PC-3 (cell line): ENCODE data around the gene DNM3. TPM values are rescaled to one million over a fixed set of nuclear protein-coding genes. Genes with fewer than 3 reads are reported as not detected.

Experiments used
- ATAC-seq: fragments of 200-7000 bp; cut with Tn5 transposase; 2 replicates; pipeline ENCODE4 v1.9.1; 2020; ENCODE audit warnings: mild to moderate bottlenecking, moderate library complexity
- BruUV-seq: library from RNA; stranded (reverse); fragments of 400-500 nt; replicated peaks from 2 replicates; lab custom pipeline; 2021; lab: Mats Ljungman, UMichigan
- CTCF ChIA-PET: fragments of 300-600 bp; sonication (Branson Sonifier 250); formaldehyde crosslinking; loops from one replicate; lab custom pipeline; 2022; ENCODE audit warnings: antibody characterized with exemption; lab: Charles Lee
- POLR2A ChIA-PET: fragments of 300-600 bp; sonication (Branson Sonifier 250); formaldehyde crosslinking; loops from one replicate; lab custom pipeline; 2022; ENCODE audit warnings: antibody characterized with exemption; ENCODE audit not compliant: unreplicated experiment; lab: Charles Lee
- DNase-seq: peaks from one replicate; pipeline ENCODE4 v3.0.0-alpha.2; 2015
- H2AFZ ChIP-seq: fragments of 300-600 bp; sonication (generic); 2 replicates; pipeline ENCODE4 v1.6.0; 2016; ENCODE audit warnings: antibody characterized with exemption, low read length
- H3F3A ChIP-seq: fragments of 300-600 bp; sonication (generic); one replicate; pipeline ENCODE4 v1.6.0; 2017; ENCODE audit warnings: antibody characterized with exemption, low read length, control low read depth, mild to moderate bottlenecking; ENCODE audit not compliant: unreplicated experiment
- H3K27ac ChIP-seq: fragments of 300-600 bp; sonication (generic); 2 replicates; pipeline ENCODE4 v1.5.1; 2016; ENCODE audit warnings: mild to moderate bottlenecking, low read length
- H3K27me3 ChIP-seq: fragments of 300-600 bp; sonication (generic); 2 replicates; pipeline ENCODE4 v1.6.1; 2016; ENCODE audit warnings: low read length, mixed read lengths
- H3K36me3 ChIP-seq: fragments of 300-600 bp; sonication (generic); 2 replicates; pipeline ENCODE4 v1.6.1; 2016; ENCODE audit warnings: low read depth, mixed run types, low read length, mixed read lengths
- H3K4me1 ChIP-seq: fragments of 300-600 bp; sonication (generic); 2 replicates; pipeline ENCODE4 v1.5.1; 2016; ENCODE audit warnings: low read length; ENCODE audit not compliant: insufficient read depth
- H3K4me2 ChIP-seq: fragments of 300-600 bp; sonication (generic); 2 replicates; pipeline ENCODE4 v1.6.0; 2016; ENCODE audit warnings: low read length
- H3K4me3 ChIP-seq: fragments of 300-600 bp; sonication (generic); 2 replicates; pipeline ENCODE4 v1.5.1; 2016; ENCODE audit warnings: mild to moderate bottlenecking, low read length, mixed read lengths
- H3K79me2 ChIP-seq: fragments of 300-600 bp; sonication (generic); 2 replicates; pipeline ENCODE4 v1.6.1; 2017; ENCODE audit warnings: low read length, mixed read lengths
- H3K9ac ChIP-seq: fragments of 300-600 bp; sonication (generic); 2 replicates; pipeline ENCODE4 v1.6.0; 2016; ENCODE audit warnings: mild to moderate bottlenecking, low read length
- H3K9me2 ChIP-seq: fragments of 300-600 bp; sonication (generic); replicated peaks from 2 replicates; pipeline ENCODE4 v1.6.1; 2016; ENCODE audit warnings: mixed run types, low read length, mixed read lengths
- H3K9me3 ChIP-seq: fragments of 300-600 bp; sonication (generic); 2 replicates; pipeline ENCODE4 v1.6.1; 2016; ENCODE audit warnings: low read length, mixed read lengths
- H4K20me1 ChIP-seq: fragments of 300-600 bp; sonication (generic); 2 replicates; pipeline ENCODE4 v1.6.1; 2016; ENCODE audit warnings: low read length, mixed read lengths
- CTCF ChIP-seq: fragments of 300-600 bp; sonication (generic); conservative IDR thresholded peaks from 2 replicates; pipeline ENCODE4 v1.5.1; 2017; ENCODE audit warnings: antibody characterized with exemption, low read depth, mild to moderate bottlenecking, low read length
- EZH2 ChIP-seq: fragments of 300-600 bp; sonication (generic); IDR thresholded peaks from one replicate; pipeline ENCODE4 v1.6.1; 2017; ENCODE audit warnings: antibody characterized with exemption, mild to moderate bottlenecking, low read length; ENCODE audit not compliant: unreplicated experiment
- EZH2phosphoT487 ChIP-seq: fragments of 300-600 bp; sonication (generic); IDR thresholded peaks from 2 replicates; pipeline ENCODE4 v1.6.1; 2018; ENCODE audit warnings: mild to moderate bottlenecking, antibody characterized with exemption, low read length, borderline replicate concordance
- intact Hi-C: fragments of 100-400 bp; cut with micrococcal nuclease; formaldehyde crosslinking; loops from 2 replicates; pipeline ENCODE4 v1.9.0; 2023
- total RNA-seq: library from RNA; depleted of rRNA; stranded (reverse); fragments of >200 nt; gene quantifications from 2 replicates; pipeline ENCODE4 v1.2.3, GENCODE V29; 2014

DNM3 gene
- total RNA-seq, 1 experiment from 2014 or later, result 0.98 TPM

- H3K4me3 ChIP-seq, result no peak overlapping the region
- CTCF ChIA-PET, result no interaction called here
- H3K4me2 ChIP-seq, result no peak overlapping the region
- no peaks in the 10 kb centered on the region for H3K9me2 ChIP-seq
- no peak overlapping the region for H3K9ac ChIP-seq
- H3K27ac ChIP-seq, result no peak overlapping the region
- no peak for ATAC-seq
- no peaks in the 10 kb centered on the region for H3K4me1 ChIP-seq
- H3K9me3 ChIP-seq, result no peaks in the 10 kb centered on the region
- peaks cover 65% of the 10 kb centered on the region for H3K27me3 ChIP-seq
- no peaks in the 10 kb centered on the region for H3K36me3 ChIP-seq
- H3K79me2 ChIP-seq, result no peaks in the 10 kb centered on the region
- no TSS peak for BruUV-seq
- intact Hi-C loops, result no loop called here
- TF ChIP-seq EZH2 (no peak), EZH2phosphoT487 (no peak), CTCF (no peak)
- no peaks in the 10 kb centered on the region for H3F3A ChIP-seq
- no peaks in the 10 kb centered on the region for H4K20me1 ChIP-seq
- DNase-seq, result no peak
- H2AFZ ChIP-seq, result no peak overlapping the region
- POLR2A ChIA-PET, result no interaction called here
Measured at GRCh38 chr1:171954361-171954760, 113.1 kb downstream of the DNM3 start.

DNA sequence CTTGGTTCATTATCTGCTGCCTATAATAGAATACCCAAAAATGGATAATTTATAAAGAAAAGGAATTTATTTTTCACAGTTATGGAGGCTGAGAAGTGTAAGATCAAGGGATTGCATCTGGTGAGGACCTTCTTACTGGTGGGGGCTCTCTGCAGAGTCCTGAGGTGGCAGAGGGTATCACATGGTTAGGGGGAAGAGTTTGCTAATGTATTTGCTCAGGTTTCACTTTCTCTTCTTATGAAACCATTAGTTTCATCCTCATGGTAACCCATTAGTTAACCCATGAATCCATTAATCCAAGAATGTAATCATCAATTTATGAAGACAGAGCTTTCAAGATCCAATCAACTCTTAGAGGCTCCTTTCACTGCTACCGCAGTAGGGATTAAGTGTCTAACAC lies 120.6 kb downstream of the DNM3 start:
- CTCF ChIA-PET, result no interaction called here
- H3K9me3 ChIP-seq, result no peaks in the 10 kb centered on the region
- POLR2A ChIA-PET, result no interaction called here
- no peak overlapping the region for H3K4me3 ChIP-seq
- no peaks in the 10 kb centered on the region for H4K20me1 ChIP-seq
- intact Hi-C loops, result no loop called here
- H3K4me1 ChIP-seq, result no peaks in the 10 kb centered on the region
- peaks cover 39% of the 10 kb centered on the region; the same call in 1 of the 2 replicates for H3K27me3 ChIP-seq
- H3K9me2 ChIP-seq, result no peaks in the 10 kb centered on the region
- H3F3A ChIP-seq, result no peaks in the 10 kb centered on the region
- ATAC-seq (no peak), DNase-seq (no peak)
- no peaks in the 10 kb centered on the region for H3K79me2 ChIP-seq
- H3K9ac ChIP-seq, result no peak overlapping the region
- no TSS peak for BruUV-seq
- H3K36me3 ChIP-seq, result no peaks in the 10 kb centered on the region
- no peak overlapping the region for H3K27ac ChIP-seq
- H2AFZ ChIP-seq, result no peak overlapping the region
- H3K4me2 ChIP-seq, result no peak overlapping the region
- TF ChIP-seq EZH2 (no peak), EZH2phosphoT487 (no peak), CTCF (no peak)

DNA sequence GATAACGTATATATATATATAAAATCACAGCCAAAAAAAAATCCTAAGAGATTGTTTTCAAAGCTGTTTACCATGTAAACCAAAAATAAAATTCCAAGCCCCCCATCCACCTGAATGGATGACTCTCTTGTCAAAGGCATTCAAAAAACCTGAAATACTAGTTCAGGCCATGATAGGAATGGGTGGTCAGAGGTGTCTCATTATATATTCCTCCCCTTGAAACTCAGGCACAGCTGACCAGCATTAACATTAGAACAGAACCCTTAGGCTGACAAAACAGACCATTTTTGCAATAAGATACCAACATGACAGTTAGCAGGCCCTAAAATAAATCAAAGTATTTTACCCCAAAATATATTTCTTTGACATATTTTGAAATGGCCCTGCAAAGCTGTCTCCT lies 122.5 kb downstream of the DNM3 start:
- ChIA-PET POLR2A (no interaction called here), CTCF (no interaction called here)
- Histone ChIP-seq H3K9me2 (no peaks in the 10 kb centered on the region), H3K9me3 (no peaks in the 10 kb centered on the region), H3K4me3 (no peak overlapping the region), H2AFZ (no peak overlapping the region), H3K4me1 (no peaks in the 10 kb centered on the region), H3K36me3 (no peaks in the 10 kb centered on the region), H3K27me3 (peaks cover 48% of the 10 kb centered on the region), H3F3A (no peaks in the 10 kb centered on the region), H3K4me2 (no peak overlapping the region), H4K20me1 (no peaks in the 10 kb centered on the region), H3K27ac (no peak overlapping the region), H3K79me2 (no peaks in the 10 kb centered on the region), H3K9ac (no peak overlapping the region)
- no peak for DNase-seq
- intact Hi-C loops, result no loop called here
- TF ChIP-seq EZH2phosphoT487, result no peak
- TF ChIP-seq CTCF, result no peak
- no peak for TF ChIP-seq EZH2
- ATAC-seq, result no peak
- no TSS peak for BruUV-seq
